Measurements from ENCODE around the gene SLC15A2.
"Not testable (repeated sequence)": the region's sequence is repeated elsewhere in the genome, so short reads cannot be mapped to it uniquely, and the experiment has no call there.

The SLC15A2 gene, protein sequence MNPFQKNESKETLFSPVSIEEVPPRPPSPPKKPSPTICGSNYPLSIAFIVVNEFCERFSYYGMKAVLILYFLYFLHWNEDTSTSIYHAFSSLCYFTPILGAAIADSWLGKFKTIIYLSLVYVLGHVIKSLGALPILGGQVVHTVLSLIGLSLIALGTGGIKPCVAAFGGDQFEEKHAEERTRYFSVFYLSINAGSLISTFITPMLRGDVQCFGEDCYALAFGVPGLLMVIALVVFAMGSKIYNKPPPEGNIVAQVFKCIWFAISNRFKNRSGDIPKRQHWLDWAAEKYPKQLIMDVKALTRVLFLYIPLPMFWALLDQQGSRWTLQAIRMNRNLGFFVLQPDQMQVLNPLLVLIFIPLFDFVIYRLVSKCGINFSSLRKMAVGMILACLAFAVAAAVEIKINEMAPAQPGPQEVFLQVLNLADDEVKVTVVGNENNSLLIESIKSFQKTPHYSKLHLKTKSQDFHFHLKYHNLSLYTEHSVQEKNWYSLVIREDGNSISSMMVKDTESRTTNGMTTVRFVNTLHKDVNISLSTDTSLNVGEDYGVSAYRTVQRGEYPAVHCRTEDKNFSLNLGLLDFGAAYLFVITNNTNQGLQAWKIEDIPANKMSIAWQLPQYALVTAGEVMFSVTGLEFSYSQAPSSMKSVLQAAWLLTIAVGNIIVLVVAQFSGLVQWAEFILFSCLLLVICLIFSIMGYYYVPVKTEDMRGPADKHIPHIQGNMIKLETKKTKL

DNA sequence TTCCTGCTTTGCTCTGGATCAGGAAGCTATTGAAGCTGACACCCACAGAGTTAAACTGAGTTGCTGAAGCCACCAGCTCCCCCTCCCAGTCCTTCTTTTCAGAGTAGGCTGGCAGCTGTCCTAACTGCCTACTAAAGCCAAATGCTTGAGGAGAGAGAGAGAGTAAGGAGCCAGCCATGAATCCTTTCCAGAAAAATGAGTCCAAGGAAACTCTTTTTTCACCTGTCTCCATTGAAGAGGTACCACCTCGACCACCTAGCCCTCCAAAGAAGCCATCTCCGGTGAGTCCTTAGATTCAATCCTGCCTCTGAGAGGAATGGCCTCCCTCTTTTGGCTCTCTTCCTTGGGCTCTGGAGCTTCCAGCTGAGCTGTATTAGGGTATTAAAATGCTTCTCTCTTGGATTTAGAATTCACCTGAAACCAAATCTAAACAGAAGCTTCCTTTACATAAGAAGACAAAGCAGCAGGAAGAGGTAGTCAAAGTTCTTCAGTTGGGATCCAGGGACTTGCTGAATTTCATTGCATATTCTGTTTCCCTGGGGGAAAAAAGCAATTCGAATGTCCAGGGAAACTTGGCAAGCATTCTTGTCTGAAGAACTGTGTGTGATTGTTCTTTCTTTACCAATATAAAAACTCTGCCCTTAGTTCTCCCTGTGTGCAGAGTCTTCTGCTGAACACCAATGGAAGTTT lies at the start of gene SLC15A2:
TSS of gene SLC15A2 (plus strand) at position 101 of the 690 bp plus-strand sequence. CDS start at position 177, 76 bp downstream.
- DNase-seq: no peak

DNA sequence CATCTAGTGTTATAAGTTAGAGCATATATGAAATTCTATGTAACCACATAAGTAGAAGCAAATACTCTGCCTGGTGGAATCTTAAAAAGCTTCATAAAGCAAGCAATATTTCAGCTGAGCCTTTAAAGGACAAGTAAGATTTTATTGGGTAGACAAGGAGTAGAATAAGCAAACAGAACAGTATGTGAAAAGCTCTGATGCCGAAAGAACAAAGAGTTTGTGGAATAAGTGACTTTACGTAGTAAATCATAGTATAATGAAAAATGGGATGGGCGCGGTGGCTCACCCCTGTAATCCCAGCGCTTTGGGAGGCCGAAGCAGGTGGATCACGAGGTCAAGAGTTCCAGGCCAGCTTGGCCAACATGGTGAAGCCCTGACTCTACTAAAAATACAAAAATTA lies 49.3 kb upstream of the SLC15A2 start:
- DNase-seq: no peak

DNA sequence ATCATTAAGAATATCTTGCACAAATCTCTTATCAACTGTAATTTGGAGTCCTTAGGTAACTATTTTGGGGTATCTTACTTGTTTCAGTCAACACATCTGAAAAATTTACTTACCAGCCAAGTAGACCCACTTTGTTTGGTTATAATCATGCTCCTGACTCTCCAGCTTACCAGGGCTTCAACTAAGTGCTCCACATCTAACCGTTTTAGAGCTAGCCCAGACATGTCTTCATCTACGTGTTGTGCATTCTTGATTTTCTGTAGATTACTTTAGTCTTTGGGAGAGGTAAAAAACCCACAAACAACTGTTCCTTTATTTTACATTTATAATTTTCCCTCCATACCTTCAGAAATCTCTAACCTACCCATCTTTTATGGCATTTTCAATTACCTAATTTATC lies 41.9 kb upstream of the SLC15A2 start:
- no peak for DNase-seq

DNA sequence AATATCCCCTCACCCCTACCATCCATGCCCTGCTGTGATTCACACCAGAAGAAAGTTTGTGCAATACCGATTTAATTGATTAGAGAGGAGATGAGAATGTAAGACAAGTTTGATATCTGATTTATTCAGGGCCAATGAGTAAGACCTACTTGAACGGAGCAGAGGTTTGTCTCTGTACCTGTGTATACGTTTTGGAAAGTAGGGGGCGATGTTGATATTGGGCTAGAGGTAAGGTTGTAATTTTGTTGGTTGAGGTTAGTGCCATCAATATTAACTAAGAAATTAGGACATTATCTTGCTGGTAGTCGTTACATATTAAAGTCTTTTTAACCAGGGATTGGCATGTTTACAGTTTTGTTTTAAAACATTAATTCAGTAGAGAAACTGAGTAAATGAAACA lies 38.6 kb upstream of the SLC15A2 start:
- DNase-seq: peak; percentile 2

DNA sequence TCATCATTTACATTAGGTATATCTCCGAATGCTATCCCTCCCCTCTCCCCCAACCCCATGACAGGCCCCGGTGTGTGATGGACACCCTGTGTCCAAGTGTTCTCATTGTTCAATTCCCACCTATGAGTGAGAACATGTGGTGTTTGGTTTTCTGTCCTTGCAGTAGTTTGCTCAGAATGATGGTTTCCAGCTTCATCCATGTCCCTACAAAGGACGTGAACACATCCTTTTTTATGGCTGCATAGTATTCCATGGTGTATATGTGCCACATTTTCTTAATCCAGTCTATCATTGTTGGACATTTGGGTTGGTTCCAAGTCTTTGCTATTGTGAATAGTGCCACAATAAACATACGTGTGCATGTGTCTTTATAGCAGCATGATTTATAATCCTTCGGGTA lies 36.4 kb upstream of the SLC15A2 start:
- DNase-seq: not testable (repeated sequence)

DNA sequence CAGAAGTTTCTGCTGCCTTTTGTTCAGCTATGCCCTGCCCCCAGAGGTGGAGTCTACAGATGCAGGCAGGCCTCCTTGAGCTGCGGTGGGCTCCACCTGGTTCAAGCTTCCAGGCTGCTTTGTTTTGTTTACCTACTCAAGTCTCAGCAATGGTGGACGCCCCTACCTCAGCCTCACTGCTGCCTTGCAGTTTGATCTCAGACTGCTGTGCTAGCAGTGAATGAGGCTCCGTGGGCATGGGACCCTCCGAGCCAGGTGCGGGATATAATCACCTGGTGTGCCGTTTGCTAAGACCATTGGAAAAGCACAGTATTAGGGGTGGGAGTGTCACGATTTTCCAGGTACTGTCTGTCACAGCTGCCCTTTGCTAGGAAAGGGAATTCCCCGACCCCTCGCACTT lies 31.0 kb upstream of the SLC15A2 start:
- not testable (repeated sequence) for DNase-seq

DNA sequence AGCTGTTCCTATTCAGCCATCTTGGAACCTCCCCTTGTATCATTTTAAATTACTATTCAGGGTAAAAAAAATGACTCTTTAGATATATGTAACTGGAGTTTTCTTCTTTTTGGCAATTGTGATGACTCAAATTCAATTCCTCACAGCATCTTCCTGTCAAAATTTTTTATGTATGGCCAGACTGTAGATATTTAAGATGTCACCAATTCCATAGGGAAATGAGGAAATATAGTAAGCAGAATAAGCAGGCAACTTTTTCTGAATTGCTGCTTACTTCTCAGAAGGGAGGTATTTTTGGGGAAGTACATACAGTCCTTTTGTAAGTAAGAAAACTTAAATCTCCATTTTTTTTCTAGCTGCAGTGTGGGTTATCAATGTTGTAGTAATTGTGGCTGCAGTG lies 30.4 kb upstream of the SLC15A2 start:
- no peak for DNase-seq

DNA sequence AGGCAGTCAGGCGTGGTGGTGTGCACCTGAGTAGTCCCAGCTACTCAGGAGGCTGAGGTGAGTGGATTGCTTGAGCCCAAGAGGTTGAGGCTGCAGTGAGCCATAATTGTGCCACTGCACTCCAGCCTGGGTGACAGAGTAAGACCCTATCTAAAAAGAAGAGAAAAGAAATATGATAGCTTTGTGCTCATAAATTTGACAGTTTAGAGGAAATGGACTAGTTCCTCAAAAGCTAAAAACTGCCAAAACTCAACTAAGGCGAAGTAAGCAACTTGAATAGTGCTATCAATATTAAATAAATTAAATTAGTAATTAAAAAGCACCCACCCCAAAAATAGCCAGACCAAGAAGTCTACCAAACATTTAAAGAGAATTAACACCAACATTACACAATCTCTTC lies 24.5 kb upstream of the SLC15A2 start:
- DNase-seq: no peak

DNA sequence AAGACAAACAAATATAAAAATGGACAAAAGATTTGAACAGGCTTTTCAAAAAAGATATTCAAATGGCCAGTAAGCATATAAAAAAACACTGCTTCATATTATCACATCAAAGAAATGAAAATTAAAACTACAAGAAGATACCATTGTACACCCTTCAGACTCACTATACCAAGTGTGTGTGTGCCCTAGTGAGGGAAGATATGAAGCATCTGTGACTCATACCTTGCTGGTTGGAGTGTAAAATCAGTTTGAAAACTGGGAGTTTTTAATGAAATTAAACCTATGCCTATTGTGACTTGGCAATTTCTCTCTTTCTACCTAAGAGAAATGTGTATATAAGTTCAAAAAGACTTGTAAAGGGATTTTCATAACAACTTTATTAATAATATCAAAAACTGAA lies 23.5 kb upstream of the SLC15A2 start:
- DNase-seq: no peak

DNA sequence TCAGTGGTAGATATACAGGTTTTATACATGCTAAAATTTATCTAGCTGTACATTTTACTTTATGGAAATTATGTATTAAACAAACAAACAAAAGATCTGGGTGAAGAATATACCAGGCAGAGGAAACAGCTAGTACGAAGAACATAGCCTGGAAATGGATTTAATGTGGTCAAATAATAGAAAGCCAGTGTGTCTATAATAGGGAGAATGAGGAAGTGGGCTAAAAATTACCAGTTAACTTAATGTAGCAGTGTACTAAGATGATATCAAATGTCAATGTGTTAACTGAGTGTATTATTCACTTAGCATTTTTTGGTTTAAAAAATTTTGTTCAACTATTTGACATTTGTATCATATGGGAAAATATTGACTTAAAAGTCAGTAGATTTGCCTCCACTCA lies 22.8 kb upstream of the SLC15A2 start:
- DNase-seq: no peak

DNA sequence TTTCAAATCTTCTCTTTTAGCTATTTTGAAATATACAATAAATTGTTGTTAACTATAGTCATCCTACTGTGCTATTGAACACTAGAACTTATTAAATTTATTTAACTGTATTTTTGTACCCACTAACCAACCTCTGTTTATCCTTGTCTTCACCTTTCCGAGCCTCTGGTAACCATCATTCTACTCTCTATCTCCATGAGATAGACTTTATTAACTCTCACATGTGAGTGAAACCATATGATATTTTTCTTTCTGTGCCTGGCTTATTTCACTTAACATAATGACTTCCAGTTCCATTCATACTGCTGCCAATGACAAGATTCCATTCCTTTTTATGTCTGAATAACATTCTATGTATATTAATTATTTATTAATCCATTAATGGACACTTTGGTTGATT lies 15.8 kb upstream of the SLC15A2 start:
- no peak for DNase-seq

DNA sequence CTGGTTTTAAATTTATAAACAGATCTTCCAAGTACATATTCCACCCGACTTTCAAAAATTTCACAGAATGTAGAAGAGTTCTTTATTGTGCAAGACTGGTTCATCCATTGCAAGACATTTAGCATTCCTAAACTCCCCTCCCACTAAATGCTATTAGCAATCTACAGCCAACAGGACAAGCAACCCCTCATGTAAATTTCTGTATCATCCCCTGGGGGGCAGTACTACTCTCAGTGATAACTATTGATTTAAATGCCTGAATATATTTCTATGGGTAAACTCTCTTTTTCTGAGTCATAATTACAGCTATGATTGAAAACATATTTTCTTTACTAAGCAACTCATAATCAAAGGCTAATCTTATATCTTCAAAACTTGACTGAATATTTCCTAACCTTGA lies 10.7 kb upstream of the SLC15A2 start:
- DNase-seq: no peak

DNA sequence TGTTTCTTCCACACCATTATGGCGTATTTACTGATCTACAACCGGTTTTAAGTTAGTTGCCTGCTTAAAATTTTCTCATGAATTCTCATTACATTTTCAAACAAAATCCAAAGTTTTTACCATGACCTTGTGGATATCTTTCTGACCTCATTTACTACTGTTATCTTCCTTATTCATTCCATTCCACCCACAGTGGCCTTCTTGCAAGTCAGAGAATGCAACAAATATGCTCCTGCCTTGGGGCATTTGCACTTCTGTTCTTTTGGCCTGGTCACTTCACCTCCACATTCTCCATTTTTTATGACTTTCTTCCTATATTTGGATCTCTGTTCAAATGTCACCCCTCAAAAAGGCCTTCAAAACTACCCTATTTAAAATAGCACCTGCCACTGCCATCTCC lies 8.8 kb upstream of the SLC15A2 start:
- no peak for DNase-seq

DNA sequence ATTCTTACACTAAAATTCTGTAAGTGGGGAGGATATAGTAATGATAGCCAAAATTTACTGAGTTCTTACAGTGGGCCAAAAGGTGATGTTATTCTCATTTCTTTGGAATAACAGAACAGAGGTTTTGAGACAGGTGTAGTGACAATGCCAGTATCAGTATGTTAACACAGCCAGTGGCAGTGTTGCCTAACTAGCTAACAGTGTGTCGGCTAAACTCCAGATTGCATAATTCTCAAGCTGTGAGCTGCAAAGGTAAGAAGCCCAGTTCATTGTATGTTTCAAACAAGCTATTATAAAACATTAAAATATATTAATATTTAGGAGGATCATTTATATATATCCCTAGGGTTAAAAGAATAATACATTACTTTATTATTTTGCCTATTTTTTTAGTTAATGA lies 920 bp downstream of the SLC15A2 start:
- DNase-seq: no peak

DNA sequence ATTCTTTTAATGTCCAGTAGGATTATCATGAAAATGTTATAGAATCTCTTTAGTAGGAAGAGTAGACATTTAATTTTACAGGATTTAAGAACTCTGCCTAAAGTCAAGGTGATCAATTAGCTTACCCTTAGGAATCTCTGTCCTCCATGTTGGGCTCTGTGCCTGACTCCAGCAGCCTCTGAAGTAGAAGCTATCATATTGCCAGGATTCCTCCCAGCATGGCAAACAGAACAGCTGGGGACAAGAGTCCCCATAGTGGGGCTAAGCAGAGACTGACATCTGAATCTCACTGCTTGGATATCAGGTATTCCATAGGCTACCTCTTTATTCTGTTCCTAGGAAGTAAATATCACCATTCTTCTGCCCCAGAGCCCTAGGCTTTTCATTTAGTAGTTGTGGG lies 1.5 kb downstream of the SLC15A2 start:
- no peak for DNase-seq

DNA sequence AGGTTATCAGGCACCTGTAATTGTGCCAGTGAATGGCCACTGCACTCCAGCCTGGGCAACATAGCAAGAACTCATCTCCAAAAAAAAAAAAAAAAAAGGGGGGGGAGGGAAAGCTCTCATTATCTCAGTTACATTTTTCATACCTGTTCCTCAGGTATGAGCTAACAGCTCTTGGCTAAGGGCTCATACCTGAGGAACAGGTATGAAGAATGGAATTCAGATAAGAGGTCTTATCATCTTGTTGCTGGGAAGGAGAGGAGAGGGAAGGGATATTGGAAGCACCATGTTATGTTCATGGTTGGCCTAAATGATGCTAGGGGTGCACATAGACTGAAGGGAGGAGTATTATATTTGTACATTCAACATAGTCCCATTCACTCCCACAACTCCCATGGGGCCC lies 2.6 kb downstream of the SLC15A2 start:
- DNase-seq: no peak

DNA sequence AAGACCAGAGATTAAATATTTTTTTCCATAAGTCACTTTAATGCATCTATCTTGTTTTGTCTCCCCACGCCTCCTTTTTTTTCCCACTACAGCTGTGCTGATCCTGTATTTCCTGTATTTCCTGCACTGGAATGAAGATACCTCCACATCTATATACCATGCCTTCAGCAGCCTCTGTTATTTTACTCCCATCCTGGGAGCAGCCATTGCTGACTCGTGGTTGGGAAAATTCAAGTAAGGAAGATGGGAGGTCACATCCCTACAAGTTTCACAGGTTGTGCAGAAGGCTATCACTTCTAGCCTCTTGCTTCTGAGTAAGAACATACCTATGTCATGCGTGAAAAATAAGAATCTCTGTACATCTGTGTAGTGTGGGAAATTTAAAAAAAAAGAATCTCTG lies 3.1 kb downstream of the SLC15A2 start:
- DNase-seq: no peak

DNA sequence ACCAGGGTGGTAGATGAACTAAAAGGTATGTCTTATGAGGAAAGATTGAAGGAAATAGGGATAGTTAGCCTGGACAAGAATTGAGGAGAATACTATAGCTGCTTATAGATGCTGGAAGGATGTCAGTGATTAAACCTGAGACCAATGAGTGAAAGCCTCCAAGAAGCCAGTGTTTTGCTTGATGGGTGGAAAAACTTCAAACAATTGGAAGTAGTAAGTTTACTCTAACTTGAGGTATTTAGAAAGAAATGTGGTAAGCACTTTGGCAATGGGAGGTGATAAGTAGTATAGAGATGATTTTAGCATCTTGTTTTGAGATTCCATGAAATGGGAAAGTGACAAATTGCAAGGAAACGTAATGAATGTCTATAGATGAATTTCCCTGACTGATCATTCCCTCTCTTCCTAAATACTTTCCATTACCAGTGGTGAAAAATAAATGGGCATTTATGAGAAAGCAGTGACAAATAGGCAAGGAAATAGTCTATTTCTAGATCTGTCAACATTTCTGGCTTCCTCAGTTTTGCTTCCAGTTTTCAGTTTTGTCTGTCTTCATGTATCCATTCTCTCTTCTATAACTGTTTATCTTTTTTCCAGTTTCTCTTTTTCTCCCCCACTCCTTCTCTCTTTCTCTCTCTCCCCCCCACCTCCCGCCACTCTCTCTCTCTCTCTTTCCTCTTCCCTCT lies 19.2 kb downstream of the SLC15A2 start:
- DNase-seq: no peak

DNA sequence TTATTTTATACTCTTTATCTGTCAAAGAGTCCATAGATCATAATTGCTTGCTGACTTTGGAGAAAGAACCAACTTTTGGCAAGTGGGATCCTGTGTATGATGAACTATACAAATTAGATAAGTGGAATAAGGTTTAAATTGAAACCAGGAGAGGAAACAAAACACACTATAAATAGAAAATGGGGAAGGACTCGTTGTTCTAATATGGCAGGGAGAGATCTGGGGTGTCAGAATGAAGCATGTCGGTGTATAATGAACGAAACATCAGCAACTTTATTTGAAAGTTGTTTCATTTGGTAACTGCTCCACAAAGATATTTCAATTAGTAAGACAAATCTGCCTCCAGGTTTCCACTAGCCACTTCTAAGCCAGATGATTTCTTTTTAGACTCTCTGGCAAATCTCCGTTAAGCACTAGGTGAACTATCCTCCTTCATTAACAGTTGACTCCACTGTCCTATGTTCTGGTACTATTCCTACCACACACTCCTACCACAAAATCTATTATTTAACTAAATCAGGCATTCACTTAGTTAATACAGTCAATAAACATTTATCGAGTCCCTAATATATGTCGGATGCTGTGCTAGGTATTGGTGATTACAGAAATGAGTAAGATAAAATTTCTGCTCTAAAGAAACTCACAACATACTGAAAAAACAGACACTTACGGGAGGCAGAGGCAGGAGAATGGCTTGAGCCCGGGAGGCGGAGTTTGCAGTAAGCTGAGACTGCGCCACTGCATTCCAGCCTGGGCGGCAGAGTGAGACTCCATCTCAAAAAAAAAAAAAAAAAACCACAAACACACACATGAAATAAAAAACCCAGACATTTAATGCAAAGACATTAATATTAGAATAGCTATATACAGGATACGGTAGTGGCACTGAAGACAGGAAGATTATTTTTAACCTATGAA lies 20.1 kb downstream of the SLC15A2 start:
- DNase-seq: no peak

DNA sequence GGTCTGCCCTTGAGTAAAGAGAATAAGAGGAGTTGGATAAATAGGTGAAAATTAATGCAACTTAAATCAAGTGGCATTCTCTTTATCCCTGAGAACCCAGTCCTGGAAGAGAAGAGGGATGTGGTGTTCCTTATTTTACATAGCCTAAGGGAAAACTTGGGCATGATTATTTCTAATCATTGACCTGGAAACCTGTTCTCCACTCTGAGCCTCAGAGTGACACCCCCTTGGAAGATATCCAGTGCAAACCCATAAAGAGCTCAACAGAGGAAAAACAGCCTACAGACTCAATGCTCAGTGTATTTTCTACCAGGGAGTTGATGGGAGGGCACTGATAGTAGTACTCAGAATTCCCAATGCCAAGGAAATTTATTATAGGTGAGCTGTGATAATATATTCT lies 22.0 kb downstream of the SLC15A2 start:
- no peak for DNase-seq

DNA sequence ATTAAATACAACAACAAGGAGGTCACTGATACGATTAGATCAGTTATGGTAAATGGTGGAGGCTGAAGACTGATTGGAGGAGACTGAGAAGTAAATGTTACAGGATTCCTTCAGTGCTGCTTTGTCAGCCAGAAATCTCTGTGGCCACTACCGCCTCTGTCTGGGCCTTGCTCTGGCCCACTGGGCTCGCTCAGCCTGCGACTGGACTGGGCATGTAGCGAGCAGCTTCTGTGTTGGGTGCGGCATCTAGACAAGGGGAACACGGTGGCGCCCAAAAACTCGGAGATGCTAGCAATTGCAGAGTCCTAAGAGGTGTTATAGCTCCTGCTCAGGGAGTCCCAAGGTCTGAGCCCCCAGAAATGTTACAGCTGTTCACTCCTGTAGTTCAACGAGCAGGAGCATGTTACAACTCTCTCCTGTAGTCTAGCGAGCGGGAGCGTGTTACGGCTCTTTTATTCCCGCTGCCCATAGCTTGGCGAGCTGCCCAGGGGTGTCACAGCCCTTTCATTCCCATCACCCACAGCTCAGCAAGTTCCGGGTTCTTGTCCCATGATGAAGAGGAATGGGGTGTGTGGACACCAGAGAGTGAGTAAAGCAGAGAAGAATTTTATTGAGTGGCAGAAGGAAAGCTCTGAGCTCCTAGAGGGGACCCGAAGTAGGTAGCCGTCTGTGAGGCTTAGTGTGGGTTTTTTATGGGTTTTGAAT lies 24.7 kb downstream of the SLC15A2 start:
- DNase-seq: no peak

DNA sequence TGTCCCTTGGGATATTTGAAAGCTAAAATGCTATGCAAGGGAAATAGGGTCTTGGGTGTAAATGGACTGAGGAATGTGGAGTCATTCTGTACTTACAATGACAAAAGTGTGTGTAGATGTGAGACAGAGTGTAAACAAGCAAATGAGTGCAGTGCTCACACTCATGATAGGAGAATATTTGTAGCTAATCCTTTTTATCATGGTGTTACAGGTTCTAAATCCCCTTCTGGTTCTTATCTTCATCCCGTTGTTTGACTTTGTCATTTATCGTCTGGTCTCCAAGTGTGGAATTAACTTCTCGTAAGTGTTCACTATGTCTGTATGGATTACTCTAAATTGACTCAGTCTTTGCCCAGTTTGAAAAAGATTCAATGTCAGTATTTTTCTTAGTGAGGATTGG lies 30.5 kb downstream of the SLC15A2 start:
- DNase-seq: no peak
